WTC11 (cell line): ENCODE results near the gene GCKR. TPM values are rescaled to one million over a fixed set of nuclear protein-coding genes. Genes with fewer than 3 reads are reported as not detected.

Source experiments
- ATAC-seq: fragments of 200-7000 bp; cut with Tn5 transposase; 2 replicates; pipeline ENCODE4 v1.10.0; 2021; ENCODE audit warnings: mild to moderate bottlenecking, moderate library complexity
- CTCF ChIA-PET: fragments of 300-600 bp; sonication (Branson Sonifier 250); formaldehyde crosslinking; loops from one replicate; lab custom pipeline; 2021; ENCODE audit warnings: antibody characterized with exemption; lab: Charles Lee
- POLR2A ChIA-PET: fragments of 350-600 bp; sonication (Branson Sonifier 250); formaldehyde crosslinking; loops from one replicate; lab custom pipeline; 2021; ENCODE audit warnings: antibody characterized with exemption; lab: Charles Lee
- DNase-seq: peaks from one replicate; pipeline ENCODE4 v3.0.0; 2021; ENCODE audit warnings: low spot score
- H3K27ac Mint-ChIP-seq: 2 replicates; pipeline ENCODE4 v1.8.0; 2021; ENCODE audit warnings: mixed read lengths
- H3K27me3 Mint-ChIP-seq: 2 replicates; pipeline ENCODE4 v1.8.0; 2021; ENCODE audit warnings: low read depth, mild to moderate bottlenecking, moderate library complexity, mixed read lengths
- H3K36me3 Mint-ChIP-seq: 2 replicates; pipeline ENCODE4 v1.8.0; 2021; ENCODE audit warnings: mixed read lengths
- H3K4me1 Mint-ChIP-seq: 2 replicates; pipeline ENCODE4 v1.8.0; 2022; ENCODE audit warnings: mixed read lengths
- H3K4me3 Mint-ChIP-seq: 2 replicates; pipeline ENCODE4 v1.8.0; 2021; ENCODE audit warnings: mild to moderate bottlenecking, moderate library complexity, mixed read lengths
- H3K9me3 Mint-ChIP-seq: 2 replicates; pipeline ENCODE4 v1.8.0; 2021; ENCODE audit warnings: mixed read lengths
- ELF4 ChIP-seq: sonication (generic); formaldehyde crosslinking; IDR thresholded peaks from 2 replicates; pipeline ENCODE4 v1.8.1; 2022; ENCODE audit warnings: low read depth, mild to moderate bottlenecking, moderate library complexity, missing genetic modification reagents
- FOXJ3 ChIP-seq: sonication (generic); formaldehyde crosslinking; IDR thresholded peaks from 2 replicates; pipeline ENCODE4 v1.9.0; 2021; ENCODE audit warnings: missing genetic modification reagents, mild to moderate bottlenecking, borderline replicate concordance
- FOXP1 ChIP-seq: sonication (generic); formaldehyde crosslinking; IDR thresholded peaks from 2 replicates; pipeline ENCODE4 v1.8.0; 2022; ENCODE audit warnings: missing genetic modification reagents, mild to moderate bottlenecking, moderate library complexity, borderline replicate concordance
- GTF2I ChIP-seq: fragments of 250-450 bp; sonication (Bioruptor Pico); conservative IDR thresholded peaks from 2 replicates; pipeline ENCODE4 v1.4.0; 2021; ENCODE audit warnings: mild to moderate bottlenecking
- JAZF1 ChIP-seq: fragments of 250-450 bp; sonication (Bioruptor Pico); IDR thresholded peaks from 2 replicates; pipeline ENCODE4 v1.9.0; 2021; ENCODE audit warnings: moderate library complexity, mild to moderate bottlenecking, inconsistent platforms
- KAT7 ChIP-seq: sonication (generic); formaldehyde crosslinking; IDR thresholded peaks from 2 replicates; pipeline ENCODE4 v1.8.1; 2023; ENCODE audit warnings: missing genetic modification reagents, mild to moderate bottlenecking, borderline replicate concordance
- NFATC4 ChIP-seq: fragments of 250-450 bp; sonication (Bioruptor Pico); IDR thresholded peaks from 2 replicates; pipeline ENCODE4 v1.9.0; 2021; ENCODE audit warnings: mild to moderate bottlenecking
- NFE2L1 ChIP-seq: sonication (generic); formaldehyde crosslinking; IDR thresholded peaks from 2 replicates; pipeline ENCODE4 v1.8.1; 2023; ENCODE audit warnings: missing genetic modification reagents
- SMAD4 ChIP-seq: sonication (generic); formaldehyde crosslinking; IDR thresholded peaks from 2 replicates; pipeline ENCODE4 v1.8.0; 2022; ENCODE audit warnings: mild to moderate bottlenecking, missing genetic modification reagents
- ZBTB21 ChIP-seq: sonication (generic); formaldehyde crosslinking; IDR thresholded peaks from 2 replicates; pipeline ENCODE4 v1.8.1; 2023; ENCODE audit warnings: mild to moderate bottlenecking, missing genetic modification reagents, borderline replicate concordance
- ZNF138 ChIP-seq: sonication (generic); formaldehyde crosslinking; conservative IDR thresholded peaks from 2 replicates; pipeline ENCODE4 v1.8.1; 2022; ENCODE audit warnings: mild to moderate bottlenecking, moderate library complexity, missing genetic modification reagents
- ZNF317 ChIP-seq: sonication (generic); formaldehyde crosslinking; IDR thresholded peaks from 2 replicates; pipeline ENCODE4 v1.8.1; 2023; ENCODE audit warnings: low read depth, mild to moderate bottlenecking, moderate library complexity, missing genetic modification reagents, borderline replicate concordance
- ZNF671 ChIP-seq: fragments of 250-450 bp; sonication (Bioruptor Pico); IDR thresholded peaks from 2 replicates; pipeline ENCODE4 v1.8.0; 2021; ENCODE audit warnings: mild to moderate bottlenecking
- total RNA-seq: library from RNA; stranded (reverse); gene quantifications from 3 replicates; pipeline ENCODE4 v1.2.3, GENCODE V29; 2021
- TF ChIP-seq, protein P1 (sequence below): sonication (generic); formaldehyde crosslinking; IDR thresholded peaks from 2 replicates; pipeline ENCODE4 v1.8.0; 2022; ENCODE audit warnings: mild to moderate bottlenecking, missing genetic modification reagents
- TF ChIP-seq, protein P2 (sequence below): sonication (generic); formaldehyde crosslinking; IDR thresholded peaks from 2 replicates; pipeline ENCODE4 v1.8.1; 2022; ENCODE audit warnings: low read depth, mild to moderate bottlenecking, moderate library complexity, missing genetic modification reagents, borderline replicate concordance
- TF ChIP-seq, protein P3 (sequence below): sonication (generic); formaldehyde crosslinking; conservative IDR thresholded peaks from 2 replicates; pipeline ENCODE4 v1.8.1; 2023; ENCODE audit warnings: mild to moderate bottlenecking, low read depth, missing genetic modification reagents, moderate library complexity
- TF ChIP-seq, protein P4 (sequence below): sonication (generic); formaldehyde crosslinking; IDR thresholded peaks from 2 replicates; pipeline ENCODE4 v1.8.1; 2023; ENCODE audit warnings: mild to moderate bottlenecking, missing genetic modification reagents
- TF ChIP-seq, protein P5 (sequence below): sonication (generic); formaldehyde crosslinking; IDR thresholded peaks from 2 replicates; pipeline ENCODE4 v1.8.1; 2023; ENCODE audit warnings: mild to moderate bottlenecking, moderate library complexity, missing genetic modification reagents
- TF ChIP-seq, protein P6 (sequence below): fragments of 250-450 bp; sonication (Bioruptor Pico); IDR thresholded peaks from 2 replicates; pipeline ENCODE4 v1.9.0; 2021; ENCODE audit warnings: mild to moderate bottlenecking, borderline replicate concordance

Gene GCKR
- total RNA-seq, 1 experiment from 2014 or later: 0.72 TPM

DNA sequence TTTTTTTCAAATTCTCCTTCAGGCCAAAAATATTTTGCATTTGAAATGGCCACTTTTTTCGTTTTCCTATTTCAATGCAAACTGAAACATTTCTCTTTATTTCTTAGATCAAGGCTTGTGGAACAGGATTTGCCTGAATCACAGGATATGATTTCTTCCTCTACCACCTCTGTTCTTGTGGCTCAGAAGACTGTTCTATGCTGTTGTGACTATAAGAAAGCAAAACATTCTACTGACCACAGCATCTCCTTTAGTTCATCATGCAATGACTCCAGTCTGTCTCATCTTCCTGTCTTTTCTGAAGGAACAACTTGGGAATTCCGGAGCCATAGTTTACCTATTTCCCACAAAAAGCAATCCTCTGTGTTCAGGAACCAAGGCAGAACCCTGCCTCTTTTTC lies 70.0 kb downstream of the GCKR start:
- no peak for ATAC-seq
- no peak for TF ChIP-seq FOXP1
- no peak for TF ChIP-seq NFATC4 (CRISPR knock-in tag)
- no peak for TF ChIP-seq JAZF1 (CRISPR knock-in tag)
- TF ChIP-seq, protein P1, sequence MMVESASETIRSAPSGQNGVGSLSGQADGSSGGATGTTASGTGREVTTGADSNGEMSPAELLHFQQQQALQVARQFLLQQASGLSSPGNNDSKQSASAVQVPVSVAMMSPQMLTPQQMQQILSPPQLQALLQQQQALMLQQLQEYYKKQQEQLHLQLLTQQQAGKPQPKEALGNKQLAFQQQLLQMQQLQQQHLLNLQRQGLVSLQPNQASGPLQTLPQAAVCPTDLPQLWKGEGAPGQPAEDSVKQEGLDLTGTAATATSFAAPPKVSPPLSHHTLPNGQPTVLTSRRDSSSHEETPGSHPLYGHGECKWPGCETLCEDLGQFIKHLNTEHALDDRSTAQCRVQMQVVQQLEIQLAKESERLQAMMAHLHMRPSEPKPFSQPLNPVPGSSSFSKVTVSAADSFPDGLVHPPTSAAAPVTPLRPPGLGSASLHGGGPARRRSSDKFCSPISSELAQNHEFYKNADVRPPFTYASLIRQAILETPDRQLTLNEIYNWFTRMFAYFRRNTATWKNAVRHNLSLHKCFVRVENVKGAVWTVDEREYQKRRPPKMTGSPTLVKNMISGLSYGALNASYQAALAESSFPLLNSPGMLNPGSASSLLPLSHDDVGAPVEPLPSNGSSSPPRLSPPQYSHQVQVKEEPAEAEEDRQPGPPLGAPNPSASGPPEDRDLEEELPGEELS (CRISPR knock-in tag): no peak
- TF ChIP-seq KAT7: no peak
- TF ChIP-seq, protein P2, sequence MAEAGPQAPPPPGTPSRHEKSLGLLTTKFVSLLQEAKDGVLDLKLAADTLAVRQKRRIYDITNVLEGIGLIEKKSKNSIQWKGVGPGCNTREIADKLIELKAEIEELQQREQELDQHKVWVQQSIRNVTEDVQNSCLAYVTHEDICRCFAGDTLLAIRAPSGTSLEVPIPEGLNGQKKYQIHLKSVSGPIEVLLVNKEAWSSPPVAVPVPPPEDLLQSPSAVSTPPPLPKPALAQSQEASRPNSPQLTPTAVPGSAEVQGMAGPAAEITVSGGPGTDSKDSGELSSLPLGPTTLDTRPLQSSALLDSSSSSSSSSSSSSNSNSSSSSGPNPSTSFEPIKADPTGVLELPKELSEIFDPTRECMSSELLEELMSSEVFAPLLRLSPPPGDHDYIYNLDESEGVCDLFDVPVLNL: no peak
- TF ChIP-seq, protein P3, sequence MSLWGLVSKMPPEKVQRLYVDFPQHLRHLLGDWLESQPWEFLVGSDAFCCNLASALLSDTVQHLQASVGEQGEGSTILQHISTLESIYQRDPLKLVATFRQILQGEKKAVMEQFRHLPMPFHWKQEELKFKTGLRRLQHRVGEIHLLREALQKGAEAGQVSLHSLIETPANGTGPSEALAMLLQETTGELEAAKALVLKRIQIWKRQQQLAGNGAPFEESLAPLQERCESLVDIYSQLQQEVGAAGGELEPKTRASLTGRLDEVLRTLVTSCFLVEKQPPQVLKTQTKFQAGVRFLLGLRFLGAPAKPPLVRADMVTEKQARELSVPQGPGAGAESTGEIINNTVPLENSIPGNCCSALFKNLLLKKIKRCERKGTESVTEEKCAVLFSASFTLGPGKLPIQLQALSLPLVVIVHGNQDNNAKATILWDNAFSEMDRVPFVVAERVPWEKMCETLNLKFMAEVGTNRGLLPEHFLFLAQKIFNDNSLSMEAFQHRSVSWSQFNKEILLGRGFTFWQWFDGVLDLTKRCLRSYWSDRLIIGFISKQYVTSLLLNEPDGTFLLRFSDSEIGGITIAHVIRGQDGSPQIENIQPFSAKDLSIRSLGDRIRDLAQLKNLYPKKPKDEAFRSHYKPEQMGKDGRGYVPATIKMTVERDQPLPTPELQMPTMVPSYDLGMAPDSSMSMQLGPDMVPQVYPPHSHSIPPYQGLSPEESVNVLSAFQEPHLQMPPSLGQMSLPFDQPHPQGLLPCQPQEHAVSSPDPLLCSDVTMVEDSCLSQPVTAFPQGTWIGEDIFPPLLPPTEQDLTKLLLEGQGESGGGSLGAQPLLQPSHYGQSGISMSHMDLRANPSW (CRISPR knock-in tag): no peak
- TF ChIP-seq NFE2L1: no peak
- no peak for TF ChIP-seq GTF2I (CRISPR knock-in tag)
- no peak for TF ChIP-seq ZNF671 (CRISPR knock-in tag)
- TF ChIP-seq FOXJ3: no peak
- TF ChIP-seq, protein P4, sequence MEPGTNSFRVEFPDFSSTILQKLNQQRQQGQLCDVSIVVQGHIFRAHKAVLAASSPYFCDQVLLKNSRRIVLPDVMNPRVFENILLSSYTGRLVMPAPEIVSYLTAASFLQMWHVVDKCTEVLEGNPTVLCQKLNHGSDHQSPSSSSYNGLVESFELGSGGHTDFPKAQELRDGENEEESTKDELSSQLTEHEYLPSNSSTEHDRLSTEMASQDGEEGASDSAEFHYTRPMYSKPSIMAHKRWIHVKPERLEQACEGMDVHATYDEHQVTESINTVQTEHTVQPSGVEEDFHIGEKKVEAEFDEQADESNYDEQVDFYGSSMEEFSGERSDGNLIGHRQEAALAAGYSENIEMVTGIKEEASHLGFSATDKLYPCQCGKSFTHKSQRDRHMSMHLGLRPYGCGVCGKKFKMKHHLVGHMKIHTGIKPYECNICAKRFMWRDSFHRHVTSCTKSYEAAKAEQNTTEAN (CRISPR knock-in tag): no peak
- TF ChIP-seq, protein P5, sequence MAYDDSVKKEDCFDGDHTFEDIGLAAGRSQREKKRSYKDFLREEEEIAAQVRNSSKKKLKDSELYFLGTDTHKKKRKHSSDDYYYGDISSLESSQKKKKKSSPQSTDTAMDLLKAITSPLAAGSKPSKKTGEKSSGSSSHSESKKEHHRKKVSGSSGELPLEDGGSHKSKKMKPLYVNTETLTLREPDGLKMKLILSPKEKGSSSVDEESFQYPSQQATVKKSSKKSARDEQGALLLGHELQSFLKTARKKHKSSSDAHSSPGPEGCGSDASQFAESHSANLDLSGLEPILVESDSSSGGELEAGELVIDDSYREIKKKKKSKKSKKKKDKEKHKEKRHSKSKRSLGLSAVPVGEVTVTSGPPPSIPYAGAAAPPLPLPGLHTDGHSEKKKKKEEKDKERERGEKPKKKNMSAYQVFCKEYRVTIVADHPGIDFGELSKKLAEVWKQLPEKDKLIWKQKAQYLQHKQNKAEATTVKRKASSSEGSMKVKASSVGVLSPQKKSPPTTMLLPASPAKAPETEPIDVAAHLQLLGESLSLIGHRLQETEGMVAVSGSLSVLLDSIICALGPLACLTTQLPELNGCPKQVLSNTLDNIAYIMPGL: no peak
- TF ChIP-seq ZNF138: no peak
- TF ChIP-seq, protein P6, sequence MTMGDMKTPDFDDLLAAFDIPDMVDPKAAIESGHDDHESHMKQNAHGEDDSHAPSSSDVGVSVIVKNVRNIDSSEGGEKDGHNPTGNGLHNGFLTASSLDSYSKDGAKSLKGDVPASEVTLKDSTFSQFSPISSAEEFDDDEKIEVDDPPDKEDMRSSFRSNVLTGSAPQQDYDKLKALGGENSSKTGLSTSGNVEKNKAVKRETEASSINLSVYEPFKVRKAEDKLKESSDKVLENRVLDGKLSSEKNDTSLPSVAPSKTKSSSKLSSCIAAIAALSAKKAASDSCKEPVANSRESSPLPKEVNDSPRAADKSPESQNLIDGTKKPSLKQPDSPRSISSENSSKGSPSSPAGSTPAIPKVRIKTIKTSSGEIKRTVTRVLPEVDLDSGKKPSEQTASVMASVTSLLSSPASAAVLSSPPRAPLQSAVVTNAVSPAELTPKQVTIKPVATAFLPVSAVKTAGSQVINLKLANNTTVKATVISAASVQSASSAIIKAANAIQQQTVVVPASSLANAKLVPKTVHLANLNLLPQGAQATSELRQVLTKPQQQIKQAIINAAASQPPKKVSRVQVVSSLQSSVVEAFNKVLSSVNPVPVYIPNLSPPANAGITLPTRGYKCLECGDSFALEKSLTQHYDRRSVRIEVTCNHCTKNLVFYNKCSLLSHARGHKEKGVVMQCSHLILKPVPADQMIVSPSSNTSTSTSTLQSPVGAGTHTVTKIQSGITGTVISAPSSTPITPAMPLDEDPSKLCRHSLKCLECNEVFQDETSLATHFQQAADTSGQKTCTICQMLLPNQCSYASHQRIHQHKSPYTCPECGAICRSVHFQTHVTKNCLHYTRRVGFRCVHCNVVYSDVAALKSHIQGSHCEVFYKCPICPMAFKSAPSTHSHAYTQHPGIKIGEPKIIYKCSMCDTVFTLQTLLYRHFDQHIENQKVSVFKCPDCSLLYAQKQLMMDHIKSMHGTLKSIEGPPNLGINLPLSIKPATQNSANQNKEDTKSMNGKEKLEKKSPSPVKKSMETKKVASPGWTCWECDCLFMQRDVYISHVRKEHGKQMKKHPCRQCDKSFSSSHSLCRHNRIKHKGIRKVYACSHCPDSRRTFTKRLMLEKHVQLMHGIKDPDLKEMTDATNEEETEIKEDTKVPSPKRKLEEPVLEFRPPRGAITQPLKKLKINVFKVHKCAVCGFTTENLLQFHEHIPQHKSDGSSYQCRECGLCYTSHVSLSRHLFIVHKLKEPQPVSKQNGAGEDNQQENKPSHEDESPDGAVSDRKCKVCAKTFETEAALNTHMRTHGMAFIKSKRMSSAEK (CRISPR knock-in tag): no peak
- no peak for TF ChIP-seq ELF4 (CRISPR knock-in tag)
- no peak for TF ChIP-seq ZNF317
- no peak for TF ChIP-seq SMAD4 (CRISPR knock-in tag)
- TF ChIP-seq ZBTB21 (CRISPR knock-in tag): no peak
- no peak overlapping the region for H3K27ac Mint-ChIP-seq
- ChIA-PET CTCF (interaction anchor here (1.0 kb wide), 1 partner anchor 117 kb away, joined by 4 read pairs; no protein-coding TSS in a partner anchor), POLR2A (no interaction called here)
- no peak overlapping the region for H3K4me3 Mint-ChIP-seq
- no peaks in the 10 kb centered on the region for H3K36me3 Mint-ChIP-seq
- H3K9me3 Mint-ChIP-seq: 0 out of 2 replicates have a peak, but pooled peaks cover 4% of the 10 kb centered on the region
- H3K4me1 Mint-ChIP-seq: no peaks in the 10 kb centered on the region
- DNase-seq: no peak
- peaks cover 74% of the 10 kb centered on the region for H3K27me3 Mint-ChIP-seq
